ENCODE results near the gene ELP2.

- TF ChIP-seq CTCF (conservative IDR thresholded peaks at IDR 0.05; ENCODE audit: low read depth, low read length) (no peak), EZH2phosphoT487 (IDR thresholded peaks at IDR 0.05; ENCODE audit: borderline replicate concordance, low read length) (no peak)
Observed at GRCh38 chr18:36176177-36176584, 46.5 kb downstream of the ELP2 start.
